Nephron progenitor cell (in vitro differentiated cells): Measurements from ENCODE around the gene RAB6A.
"Not testable (repeated sequence)": the region's sequence is repeated elsewhere in the genome, so short reads cannot be mapped to it uniquely, and the experiment has no call there.

ENCODE experiments used
- DNase-seq: peaks from one replicate; pipeline ENCODE4 v3.0.0; 2021
- H3K27ac Mint-ChIP-seq: 2 replicates; pipeline ENCODE4 v1.8.0; 2021; ENCODE audit warnings: mild to moderate bottlenecking, moderate library complexity, mixed read lengths
- H3K27me3 Mint-ChIP-seq: 2 replicates; pipeline ENCODE4 v1.8.0; 2021; ENCODE audit warnings: mild to moderate bottlenecking, low read depth, mixed read lengths; ENCODE audit not compliant: poor library complexity
- H3K36me3 Mint-ChIP-seq: 2 replicates; pipeline ENCODE4 v1.8.0; 2021; ENCODE audit warnings: low read depth, mixed read lengths
- H3K4me1 Mint-ChIP-seq: 2 replicates; pipeline ENCODE4 v1.8.0; 2021; ENCODE audit warnings: mixed read lengths
- H3K4me3 Mint-ChIP-seq: 2 replicates; pipeline ENCODE4 v1.8.0; 2021; ENCODE audit warnings: mild to moderate bottlenecking, moderate library complexity, mixed read lengths
- H3K9me3 Mint-ChIP-seq: 2 replicates; pipeline ENCODE4 v1.8.0; 2021; ENCODE audit warnings: mild to moderate bottlenecking, moderate library complexity, mixed read lengths
- TF ChIP-seq, protein P1 (sequence below): fragments of 200-600 bp; sonication (generic); IDR thresholded peaks from 2 replicates; pipeline ENCODE4 v1.5.0; 2021; ENCODE audit warnings: antibody characterized with exemption

The RAB6A gene

DNA sequence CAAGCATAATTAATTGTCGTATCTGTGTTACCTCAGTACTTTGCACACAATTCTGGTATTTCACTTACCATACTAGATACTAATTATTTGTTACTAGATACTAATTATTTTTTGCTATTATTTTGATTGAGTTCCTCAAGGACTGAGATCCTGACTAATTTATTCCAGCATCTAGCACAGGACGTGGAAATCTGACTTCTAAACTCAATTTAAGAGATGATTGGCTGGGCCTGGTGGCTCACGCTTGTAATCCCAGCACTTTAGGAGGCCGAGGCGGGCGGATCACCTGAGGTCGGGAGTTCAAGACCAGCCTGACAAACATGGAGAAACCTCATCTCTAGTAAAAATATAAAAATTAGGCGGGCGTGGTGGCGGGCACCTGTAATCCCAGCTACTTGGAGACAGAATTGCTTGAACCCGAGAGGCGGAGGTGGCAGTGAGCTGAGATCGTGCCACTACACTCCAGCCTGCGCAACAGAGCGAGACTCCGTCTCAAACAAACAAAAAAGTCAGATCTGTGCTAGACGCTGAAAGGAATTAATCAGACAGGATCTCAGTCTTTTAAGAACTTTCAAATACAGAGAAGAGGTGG is 26.3 kb upstream of the RAB6A start:
- Mint-ChIP-seq H3K27me3 (peaks cover 5% of the 10 kb centered on the region), H3K27ac (peak overlapping the region; percentile 99), H3K4me3 (peak overlapping the region; percentile 98), H3K4me1 (peaks cover 28% of the 10 kb centered on the region), H3K9me3 (no peaks in the 10 kb centered on the region), H3K36me3 (no peaks in the 10 kb centered on the region)
- peak; percentile 4 for DNase-seq
- TF ChIP-seq, protein P1, sequence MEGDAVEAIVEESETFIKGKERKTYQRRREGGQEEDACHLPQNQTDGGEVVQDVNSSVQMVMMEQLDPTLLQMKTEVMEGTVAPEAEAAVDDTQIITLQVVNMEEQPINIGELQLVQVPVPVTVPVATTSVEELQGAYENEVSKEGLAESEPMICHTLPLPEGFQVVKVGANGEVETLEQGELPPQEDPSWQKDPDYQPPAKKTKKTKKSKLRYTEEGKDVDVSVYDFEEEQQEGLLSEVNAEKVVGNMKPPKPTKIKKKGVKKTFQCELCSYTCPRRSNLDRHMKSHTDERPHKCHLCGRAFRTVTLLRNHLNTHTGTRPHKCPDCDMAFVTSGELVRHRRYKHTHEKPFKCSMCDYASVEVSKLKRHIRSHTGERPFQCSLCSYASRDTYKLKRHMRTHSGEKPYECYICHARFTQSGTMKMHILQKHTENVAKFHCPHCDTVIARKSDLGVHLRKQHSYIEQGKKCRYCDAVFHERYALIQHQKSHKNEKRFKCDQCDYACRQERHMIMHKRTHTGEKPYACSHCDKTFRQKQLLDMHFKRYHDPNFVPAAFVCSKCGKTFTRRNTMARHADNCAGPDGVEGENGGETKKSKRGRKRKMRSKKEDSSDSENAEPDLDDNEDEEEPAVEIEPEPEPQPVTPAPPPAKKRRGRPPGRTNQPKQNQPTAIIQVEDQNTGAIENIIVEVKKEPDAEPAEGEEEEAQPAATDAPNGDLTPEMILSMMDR: no peak

DNA sequence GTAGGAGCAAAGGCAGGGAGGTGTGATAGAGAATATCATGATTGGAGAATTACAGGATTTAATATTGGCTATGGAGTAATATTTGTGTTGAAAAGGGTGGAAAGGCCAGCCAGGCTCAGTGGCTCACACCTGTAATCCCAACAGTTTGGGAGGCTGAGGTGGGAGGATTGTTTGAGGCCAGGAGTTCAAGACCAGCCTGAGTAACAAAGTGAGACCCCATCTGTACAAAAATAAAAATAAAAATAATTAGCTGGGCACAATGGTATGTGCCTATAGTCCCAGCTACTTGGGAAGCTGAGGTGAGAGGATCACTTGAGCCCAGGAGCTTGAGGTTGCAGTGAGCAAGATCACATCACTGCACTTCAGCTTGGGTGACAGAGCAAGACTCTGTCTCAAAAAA is 24.6 kb upstream of the RAB6A start:
- DNase-seq, H3K9me3 Mint-ChIP-seq, H3K36me3 Mint-ChIP-seq, H3K4me3 Mint-ChIP-seq: not testable (repeated sequence)
- Mint-ChIP-seq H3K27me3 (peaks cover 12% of the 10 kb centered on the region), H3K4me1 (peaks cover 28% of the 10 kb centered on the region), H3K27ac (peak overlapping the region; percentile 82)

DNA sequence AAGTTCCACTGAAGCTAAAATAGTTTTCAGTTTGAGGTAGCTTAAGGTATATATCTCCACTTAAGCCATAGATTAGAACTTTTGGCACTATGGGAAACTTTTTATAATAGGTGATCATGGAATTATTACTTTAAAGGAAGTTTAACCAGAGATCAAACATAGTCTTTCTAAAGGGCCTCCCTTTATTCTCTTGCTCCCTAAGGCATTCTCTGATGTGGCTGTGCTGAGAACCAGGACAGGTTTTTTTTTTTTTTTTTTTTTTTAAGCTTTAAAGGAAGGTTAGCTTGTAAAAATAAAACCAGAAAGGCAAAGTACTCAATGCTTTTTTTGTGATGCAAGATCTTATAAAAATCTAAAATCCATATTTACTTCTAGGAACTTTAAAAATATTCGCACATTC is 23.9 kb upstream of the RAB6A start:
- H3K27ac Mint-ChIP-seq: no peak overlapping the region
- peaks cover 10% of the 10 kb centered on the region for H3K27me3 Mint-ChIP-seq
- H3K4me3 Mint-ChIP-seq: no peak overlapping the region
- no peak for DNase-seq
- H3K36me3 Mint-ChIP-seq: no peaks in the 10 kb centered on the region
- H3K9me3 Mint-ChIP-seq: no peaks in the 10 kb centered on the region
- H3K4me1 Mint-ChIP-seq: peaks cover 28% of the 10 kb centered on the region
- TF ChIP-seq, protein P1: no peak

DNA sequence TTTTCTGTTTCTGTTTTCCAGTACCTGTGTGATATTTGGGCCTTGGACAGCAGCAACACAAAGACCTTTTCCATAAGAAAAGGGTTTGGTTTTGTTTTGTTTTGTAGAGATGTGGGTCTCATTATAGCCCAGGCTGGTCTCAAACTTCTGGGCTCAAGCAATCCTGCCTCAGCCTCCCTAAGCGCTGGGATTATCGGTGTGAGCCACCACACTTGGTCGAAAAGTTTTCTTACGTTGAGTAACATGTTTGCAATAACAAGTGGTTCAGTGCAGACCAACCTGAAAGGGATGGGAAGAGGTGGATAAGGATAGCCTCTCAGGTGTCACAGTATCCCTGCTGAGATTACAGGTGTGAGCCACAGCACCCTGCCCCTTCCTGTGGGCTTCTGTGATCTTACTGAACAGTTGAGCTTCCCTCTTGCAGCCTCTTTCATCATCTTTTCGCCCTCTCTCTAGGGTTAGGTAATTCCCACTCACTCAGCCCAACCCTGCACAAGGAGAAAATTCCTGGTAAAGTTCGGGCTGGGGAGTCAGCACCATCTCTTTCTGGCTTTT is 23.3 kb upstream of the RAB6A start:
- DNase-seq: no peak
- Mint-ChIP-seq H3K9me3 (peaks cover 1% of the 10 kb centered on the region), H3K27ac (no peak overlapping the region), H3K4me3 (no peak overlapping the region), H3K4me1 (peaks cover 25% of the 10 kb centered on the region), H3K36me3 (peaks cover under 1% of the 10 kb centered on the region), H3K27me3 (peaks cover 10% of the 10 kb centered on the region)
- TF ChIP-seq, protein P1: no peak

DNA sequence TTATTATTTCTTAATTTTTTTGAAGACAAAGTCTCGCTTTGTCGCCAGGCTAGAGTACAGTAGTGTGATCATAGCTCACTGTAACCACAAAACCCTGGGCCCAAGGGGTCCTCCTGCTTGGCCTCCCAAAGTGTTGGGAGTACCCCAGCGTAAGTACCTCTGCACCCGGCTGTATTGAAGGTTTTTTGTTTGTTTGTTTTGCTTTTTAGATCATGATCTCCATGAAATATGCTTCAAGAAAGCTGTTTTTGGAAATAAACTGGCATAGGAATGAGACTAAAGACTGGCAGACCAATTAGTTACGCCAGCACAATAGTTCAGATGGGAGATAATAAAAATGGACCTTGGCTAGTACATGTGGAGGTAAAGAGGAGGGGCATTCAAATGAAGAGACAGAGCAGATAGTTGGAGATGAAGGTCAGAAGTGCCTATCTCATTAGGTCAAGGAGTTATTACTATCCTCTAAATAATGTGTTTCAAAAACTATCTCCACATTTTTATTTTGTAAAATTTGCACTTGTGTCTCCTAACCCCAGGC is 22.7 kb upstream of the RAB6A start:
- no peak for DNase-seq
- peaks cover 29% of the 10 kb centered on the region for H3K4me1 Mint-ChIP-seq
- H3K27me3 Mint-ChIP-seq: peaks cover 10% of the 10 kb centered on the region
- H3K27ac Mint-ChIP-seq: no peak overlapping the region
- H3K4me3 Mint-ChIP-seq: no peak overlapping the region
- H3K9me3 Mint-ChIP-seq: peaks cover 7% of the 10 kb centered on the region
- H3K36me3 Mint-ChIP-seq: peaks cover 6% of the 10 kb centered on the region
- TF ChIP-seq, protein P1: no peak

DNA sequence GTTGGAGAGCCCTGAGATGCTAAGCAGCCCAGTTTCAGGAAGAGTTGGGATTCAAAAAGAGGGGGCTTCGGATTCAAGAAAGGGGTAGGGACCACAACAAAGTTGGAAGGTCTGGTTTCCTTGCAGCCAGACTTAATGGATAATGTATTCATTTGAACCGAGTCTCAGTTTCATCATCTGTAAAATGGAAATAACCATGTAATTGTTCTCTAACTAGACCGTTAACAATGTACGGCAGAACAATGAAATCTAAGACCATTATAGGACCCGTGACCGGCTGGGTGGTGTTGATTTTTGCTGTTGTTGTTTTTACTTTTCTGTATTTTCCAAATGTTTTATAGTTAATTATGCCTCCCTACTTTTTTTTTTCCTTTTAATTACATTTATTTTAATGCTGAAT is 20.4 kb upstream of the RAB6A start:
- H3K36me3 Mint-ChIP-seq: peaks cover 6% of the 10 kb centered on the region
- peaks cover 14% of the 10 kb centered on the region for H3K9me3 Mint-ChIP-seq
- TF ChIP-seq, protein P1: no peak
- DNase-seq: no peak
- H3K4me1 Mint-ChIP-seq: peaks cover 16% of the 10 kb centered on the region
- peak overlapping the region; percentile 16 for H3K4me3 Mint-ChIP-seq
- H3K27me3 Mint-ChIP-seq: peaks cover 10% of the 10 kb centered on the region
- no peak overlapping the region for H3K27ac Mint-ChIP-seq
